Activated T-cell treated with anti-CD3 and anti-CD28 coated beads for 4 hours (primary cell): Measurements from ENCODE around the gene HMCN2.
"Not testable (repeated sequence)": the region's sequence is repeated elsewhere in the genome, so short reads cannot be mapped to it uniquely, and the experiment has no call there.

Source experiments
- DNase-seq: peaks from one replicate; pipeline ENCODE4 v3.0.0-alpha.2; 2020

HMCN2 gene

DNA sequence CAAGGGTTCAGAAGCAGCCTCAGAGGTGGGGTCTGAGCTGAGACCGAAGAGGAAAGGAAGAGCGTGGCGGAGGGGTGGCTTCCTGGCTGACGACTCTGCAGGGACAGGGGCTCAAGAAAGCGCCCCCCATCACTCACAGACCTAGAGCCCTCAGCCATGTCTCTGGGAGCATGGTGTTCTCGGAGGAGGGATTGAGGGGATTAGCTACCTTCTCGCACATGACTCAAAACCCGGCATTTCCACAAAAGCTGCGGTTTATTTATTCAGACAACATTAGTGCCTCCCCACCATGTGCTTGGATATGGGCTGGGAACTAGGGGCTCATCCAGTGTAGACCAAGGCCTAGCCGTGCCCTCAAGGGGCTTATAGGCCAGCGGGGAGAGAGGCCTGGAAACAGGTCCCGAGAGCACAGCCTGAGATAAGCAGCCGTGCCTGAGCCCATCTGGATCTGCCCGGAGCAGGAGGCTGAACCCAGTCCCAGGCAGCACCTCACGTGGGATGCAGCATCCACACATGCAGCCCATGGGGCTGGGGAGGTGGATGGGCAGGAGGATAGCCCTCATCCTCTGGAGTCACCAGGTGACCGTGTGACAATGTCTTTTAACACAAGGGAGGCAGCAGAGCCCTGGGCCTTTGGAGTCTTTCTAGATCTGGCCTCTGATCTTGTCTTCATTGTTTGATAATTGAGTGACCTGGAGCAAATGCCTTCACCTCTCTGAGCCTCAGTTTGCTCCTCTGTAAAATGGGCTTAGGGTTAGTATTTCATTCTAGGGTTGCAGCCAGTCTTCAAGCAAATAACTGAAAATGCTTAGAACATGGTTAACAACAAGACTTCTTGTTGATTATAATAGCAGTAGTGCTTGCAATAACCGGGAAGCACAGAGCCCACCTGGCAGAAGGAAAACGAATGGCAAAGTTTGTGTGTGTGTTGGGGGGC is 878 bp upstream of the HMCN2 start:
- DNase-seq = no peak

DNA sequence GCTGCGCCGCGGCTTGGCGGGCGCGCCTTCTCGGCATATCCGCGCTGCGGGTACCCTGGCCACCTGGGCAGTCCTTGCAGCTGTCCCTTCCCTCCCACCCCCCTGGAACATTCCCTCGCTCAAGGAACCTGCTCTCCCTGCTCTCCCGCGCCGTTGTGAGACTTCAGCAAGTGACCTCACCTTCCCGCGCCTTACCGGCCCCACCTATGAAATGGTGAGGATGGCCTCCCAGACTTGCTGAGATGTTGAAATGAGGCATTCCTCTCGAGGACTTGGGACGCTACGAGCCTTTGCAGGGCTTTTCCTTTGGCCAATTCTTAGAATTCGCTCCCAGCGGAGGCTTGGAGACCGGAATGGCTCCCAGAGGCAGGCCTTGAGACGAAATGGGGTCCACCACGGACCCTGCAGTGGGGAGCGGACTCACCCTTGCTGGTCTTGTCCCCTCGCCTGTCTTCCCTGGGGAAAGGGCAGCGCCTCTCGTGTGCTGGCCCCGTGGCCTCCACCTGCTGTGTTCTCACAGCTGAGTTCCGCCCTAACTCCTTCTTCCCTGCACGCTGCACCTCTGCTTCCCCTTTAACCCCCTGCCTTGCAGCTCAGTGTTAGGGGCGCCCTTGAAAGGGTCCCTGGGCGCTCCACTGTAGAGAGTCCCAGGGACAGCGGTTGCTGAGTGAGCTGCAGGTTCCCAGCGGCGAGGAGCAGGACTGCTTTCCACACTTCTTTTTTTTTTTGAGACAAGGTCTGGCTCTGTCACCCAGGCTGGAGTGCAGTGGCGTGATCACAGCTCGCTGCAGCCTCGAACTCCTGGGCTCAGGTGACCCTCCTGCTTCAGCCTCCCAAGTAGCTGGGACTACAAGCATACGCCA is 907 bp downstream of the HMCN2 start:
- DNase-seq = no peak

GRCh38 chr9:130267930-130268329 is 2.4 kb downstream of the HMCN2 start:
- no peak for DNase-seq

GRCh38 chr9:130268521-130269211 is 3.1 kb downstream of the HMCN2 start:
- DNase-seq = no peak

- DNase-seq = no peak
These were observed 5.9 kb downstream of the HMCN2 start for GRCh38 chr9:130271473-130271872.

GRCh38 chr9:130275156-130275555 is 9.6 kb downstream of the HMCN2 start:
- DNase-seq = no peak

- DNase-seq = no peak
These were observed 10.6 kb downstream of the HMCN2 start for GRCh38 chr9:130276121-130276520.

GRCh38 chr9:130276955-130277354 is 11.4 kb downstream of the HMCN2 start:
- DNase-seq = no peak

- DNase-seq = not testable (repeated sequence)
These were observed 12.0 kb downstream of the HMCN2 start for GRCh38 chr9:130277525-130277924.

- DNase-seq = no peak
These were observed 18.1 kb downstream of the HMCN2 start for GRCh38 chr9:130283539-130284248.

GRCh38 chr9:130284249-130284625 is 18.7 kb downstream of the HMCN2 start:
- DNase-seq = no peak

GRCh38 chr9:130284690-130285089 is 19.1 kb downstream of the HMCN2 start:
- no peak for DNase-seq

- DNase-seq = no peak
These were observed 19.7 kb downstream of the HMCN2 start for GRCh38 chr9:130285271-130285670.

DNA sequence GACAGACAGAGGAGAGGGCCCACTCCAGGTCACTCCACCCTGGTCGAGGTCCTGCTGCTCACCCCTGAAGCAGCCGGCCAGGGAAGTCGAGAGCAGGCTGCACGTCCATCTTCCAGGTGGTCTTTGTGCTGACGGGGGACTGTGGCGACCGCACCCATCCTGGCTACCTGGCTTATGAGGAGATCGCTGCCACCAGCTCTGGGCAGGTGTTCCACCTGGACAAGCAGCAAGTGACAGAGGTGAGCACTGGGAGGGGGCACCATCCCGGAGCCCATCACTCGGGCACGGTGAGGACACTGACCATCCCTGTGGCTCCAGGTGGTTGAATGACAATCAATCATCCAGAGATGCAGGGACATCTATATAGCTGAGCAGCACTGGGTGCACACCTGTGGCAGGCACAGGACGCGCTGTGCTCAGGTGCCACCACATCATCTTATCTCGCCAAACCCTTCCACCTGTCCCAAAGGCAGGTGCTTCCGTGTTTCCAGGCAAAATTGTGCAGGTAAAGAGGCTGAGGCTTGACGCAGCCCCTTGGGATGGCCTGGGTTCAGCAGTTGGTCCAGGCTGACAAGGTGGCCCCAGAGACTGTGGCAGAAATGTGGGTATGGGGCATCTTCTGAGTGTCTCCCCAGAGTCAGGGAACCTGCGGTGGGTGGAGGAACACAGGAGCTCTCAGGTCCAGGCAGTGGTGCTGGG is 20.7 kb downstream of the HMCN2 start:
- DNase-seq = no peak

DNA sequence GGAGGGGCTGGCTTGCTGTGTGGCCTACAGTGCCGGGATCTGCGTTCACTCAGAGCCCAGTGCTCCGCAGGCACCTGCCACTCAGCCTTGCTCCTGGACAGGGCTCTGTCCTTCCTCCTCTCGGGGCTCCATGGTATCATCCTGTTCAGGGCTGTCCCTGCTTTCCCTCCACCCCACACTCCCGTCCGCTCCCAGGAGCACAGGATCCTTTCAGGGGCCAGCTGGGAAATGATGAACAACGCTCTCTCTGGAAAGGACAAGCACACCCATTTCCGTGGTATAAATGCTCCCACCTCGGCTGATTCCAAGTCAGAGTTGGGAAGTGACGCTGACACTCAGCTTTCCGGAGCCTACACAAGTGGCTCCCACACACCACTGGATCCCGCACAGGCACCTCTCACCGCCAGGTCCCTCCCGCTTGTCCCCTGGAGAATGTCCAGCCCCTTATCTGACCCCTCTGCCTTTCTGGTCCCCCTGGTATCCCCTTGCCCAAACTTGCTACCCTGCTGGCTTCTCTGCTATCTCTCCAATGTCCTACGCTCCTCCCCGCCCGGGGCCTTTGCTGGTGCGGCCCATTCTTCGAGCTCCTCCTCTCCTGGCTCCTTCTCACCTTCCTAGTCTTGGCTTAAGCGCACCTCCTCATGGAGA is 21.3 kb downstream of the HMCN2 start:
- no peak for DNase-seq

DNA sequence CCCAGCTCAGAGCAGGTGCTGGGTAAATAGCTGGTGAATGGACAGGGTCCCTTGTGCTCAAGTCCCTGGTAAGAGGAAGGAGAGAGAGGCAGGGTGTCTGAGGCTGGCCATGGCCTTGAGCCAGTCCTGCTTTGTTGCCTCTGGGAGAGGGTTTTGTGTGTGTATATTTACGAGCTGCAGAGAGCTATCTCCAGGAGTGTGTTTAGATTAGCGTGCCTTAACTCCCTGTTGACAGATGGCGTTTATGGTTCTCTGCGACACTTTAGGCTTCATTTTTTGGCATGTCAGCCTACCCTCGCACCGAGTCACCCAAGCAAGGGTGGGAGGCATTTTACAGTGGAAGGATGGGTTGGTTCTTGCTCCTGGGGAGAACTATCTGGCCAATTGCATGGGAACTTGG is 22.2 kb downstream of the HMCN2 start:
- no peak for DNase-seq

GRCh38 chr9:130288393-130288792 is 22.8 kb downstream of the HMCN2 start:
- DNase-seq = no peak

DNA sequence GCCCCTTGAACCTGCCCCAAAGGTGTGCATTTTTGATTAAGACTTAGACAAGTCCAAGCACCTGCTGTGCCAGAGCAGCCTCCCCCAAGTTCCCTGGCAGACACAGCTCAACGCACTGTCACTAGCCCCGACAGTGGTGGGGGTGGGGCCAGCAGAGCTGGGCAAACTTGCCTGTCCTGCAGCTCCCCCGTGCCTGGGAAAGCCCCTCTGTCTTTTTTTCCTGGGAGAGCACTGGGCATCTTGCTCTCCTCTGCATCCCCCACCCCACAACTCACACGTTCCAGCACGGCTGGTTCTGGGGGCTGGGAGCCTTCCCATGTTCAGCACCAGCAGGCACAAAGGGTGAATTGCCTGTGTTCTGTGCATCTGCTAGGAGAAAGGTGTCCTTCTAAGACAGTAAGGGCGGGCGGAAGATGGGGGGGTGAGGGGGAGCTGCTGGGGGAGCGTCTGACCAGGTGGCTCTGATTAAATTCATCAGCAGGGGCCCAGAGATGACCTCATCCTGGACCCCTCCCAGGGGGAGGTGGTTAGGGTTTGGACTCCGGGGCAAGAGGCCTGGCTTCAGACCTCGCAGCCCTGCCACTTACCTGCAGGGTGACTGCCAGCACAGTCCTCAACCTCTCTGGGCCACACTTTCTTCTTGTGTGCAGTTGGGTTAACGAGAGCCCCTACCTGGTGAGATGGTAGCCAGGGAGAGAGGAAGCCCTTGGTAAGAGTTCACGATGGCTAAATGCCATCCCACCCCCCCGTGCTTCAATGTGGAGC is 23.5 kb downstream of the HMCN2 start:
- no peak for DNase-seq

DNA sequence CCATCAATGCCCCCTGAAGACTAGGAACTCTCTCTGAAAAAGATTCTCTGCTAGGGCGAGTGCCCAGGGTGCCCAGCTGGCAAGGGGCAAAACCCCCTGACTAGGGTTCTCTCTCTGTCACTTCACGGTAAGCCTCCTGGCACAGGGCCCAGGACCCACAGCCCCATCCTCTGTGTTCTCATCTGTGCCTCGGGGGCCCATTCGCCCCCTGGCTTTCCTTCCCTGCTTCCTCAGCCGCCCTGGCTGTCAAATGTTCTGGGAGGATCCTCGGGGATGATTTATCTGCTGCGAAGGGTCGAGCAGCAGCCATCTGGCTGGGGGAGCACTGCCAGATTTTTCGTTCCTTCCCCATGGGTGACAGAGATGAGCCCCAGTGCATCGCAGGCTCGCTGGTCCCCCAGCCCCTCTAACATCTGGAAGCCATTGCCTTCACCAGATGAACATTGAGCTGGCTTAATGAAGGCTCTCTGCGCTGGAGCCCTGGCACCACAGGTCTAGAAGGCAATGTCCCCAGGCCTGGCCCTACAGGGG is 24.2 kb downstream of the HMCN2 start:
- no peak for DNase-seq
